Measurements from ENCODE around the gene WWOX.

WWOX gene

DNA sequence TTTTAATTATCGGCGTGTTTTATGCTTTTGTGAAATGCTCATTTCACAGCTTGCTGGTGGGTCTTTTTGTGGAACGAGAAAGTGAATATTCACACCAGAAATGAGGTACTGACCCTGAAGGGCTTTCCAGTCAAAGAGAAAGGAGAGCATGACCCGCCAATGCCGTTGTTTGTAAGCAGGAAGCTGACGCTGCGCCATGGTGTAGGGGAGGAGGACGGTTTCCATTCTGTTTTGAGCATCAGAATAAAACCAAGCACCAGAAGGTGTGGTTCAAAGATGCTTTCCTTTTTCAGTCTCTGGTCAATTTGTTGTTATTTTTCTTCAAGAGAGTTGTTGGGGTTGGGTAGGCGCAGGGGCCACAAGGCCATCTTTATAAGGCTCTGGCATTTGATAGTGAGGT, 669.3 kb downstream of the WWOX start:
- peaks cover 10% of the 10 kb centered on the region for H3K4me1 Mint-ChIP-seq
- H3K9me3 Mint-ChIP-seq: no peaks in the 10 kb centered on the region
- no peak overlapping the region for H3K4me3 Mint-ChIP-seq
- H3K36me3 Mint-ChIP-seq: no peaks in the 10 kb centered on the region
- no peaks in the 10 kb centered on the region for H3K27me3 Mint-ChIP-seq
- H3K27ac Mint-ChIP-seq: no peak overlapping the region

DNA sequence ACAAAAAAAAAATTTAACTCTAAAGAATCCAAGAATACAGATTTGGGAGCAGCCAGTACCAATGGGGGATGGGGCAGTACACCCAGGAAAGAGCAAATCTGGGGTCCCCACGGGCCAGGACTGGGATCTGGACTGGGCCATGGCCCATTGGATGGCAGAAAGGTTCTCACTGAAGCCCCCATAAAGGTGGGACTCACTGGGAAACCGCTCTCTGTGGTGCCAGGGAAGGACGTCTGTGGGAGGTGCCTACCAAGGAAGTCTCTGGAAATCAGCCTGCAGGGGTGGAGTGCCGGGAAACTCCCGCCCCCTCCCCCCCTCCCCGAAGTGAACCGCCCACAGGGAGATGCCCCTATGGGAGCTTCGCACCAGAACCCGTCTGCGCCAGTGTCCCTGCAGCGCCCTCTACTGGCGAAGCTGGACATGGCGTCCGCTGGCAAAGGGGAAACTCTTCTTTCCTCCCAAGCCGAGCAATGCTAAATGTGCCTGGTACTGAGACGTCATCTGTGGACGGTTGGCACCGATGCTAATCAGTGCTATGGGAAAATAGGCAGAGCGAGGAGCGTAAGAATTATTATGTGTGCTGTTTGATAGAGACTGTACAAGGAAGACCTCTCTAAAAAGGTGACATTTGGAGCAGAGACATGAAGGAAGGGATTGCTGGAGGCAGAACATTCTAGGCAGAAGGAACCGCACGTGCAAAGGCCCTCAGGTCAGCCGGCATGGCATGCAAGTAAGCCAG, 671.1 kb downstream of the WWOX start:
- no peaks in the 10 kb centered on the region for H3K9me3 Mint-ChIP-seq
- peaks cover 10% of the 10 kb centered on the region for H3K4me1 Mint-ChIP-seq
- H3K4me3 Mint-ChIP-seq: no peak overlapping the region

DNA sequence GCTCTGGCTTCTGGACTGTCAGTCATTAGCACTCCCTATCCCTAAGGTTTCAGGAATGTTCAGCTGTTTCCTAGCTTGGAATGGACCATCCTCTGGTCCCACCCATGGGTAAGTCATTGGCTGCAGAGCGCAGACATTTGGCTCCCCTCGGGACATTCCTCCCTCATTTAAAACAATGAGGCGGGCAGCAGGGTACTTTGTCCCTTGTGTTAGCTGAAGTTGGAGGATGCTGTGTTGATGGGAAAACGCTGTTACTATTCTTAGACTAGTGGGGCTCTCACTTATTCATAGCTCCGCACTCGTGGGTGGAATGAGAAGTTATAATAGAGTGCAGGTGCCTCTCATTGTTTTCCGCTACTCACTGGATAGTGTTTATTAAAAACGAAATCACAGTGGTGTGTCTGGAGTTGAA, 673.8 kb downstream of the WWOX start:
- no peak overlapping the region for H3K27ac Mint-ChIP-seq
- no peaks in the 10 kb centered on the region for H3K27me3 Mint-ChIP-seq
- H3K9me3 Mint-ChIP-seq: no peaks in the 10 kb centered on the region
- H3K36me3 Mint-ChIP-seq: no peaks in the 10 kb centered on the region
- H3K4me3 Mint-ChIP-seq: no peak overlapping the region
- peaks cover 10% of the 10 kb centered on the region for H3K4me1 Mint-ChIP-seq

More for the DNA sequence above, 671.1 kb downstream of the WWOX start:
- no peak overlapping the region for H3K27ac Mint-ChIP-seq
- H3K36me3 Mint-ChIP-seq: no peaks in the 10 kb centered on the region
- H3K27me3 Mint-ChIP-seq: no peaks in the 10 kb centered on the region

DNA sequence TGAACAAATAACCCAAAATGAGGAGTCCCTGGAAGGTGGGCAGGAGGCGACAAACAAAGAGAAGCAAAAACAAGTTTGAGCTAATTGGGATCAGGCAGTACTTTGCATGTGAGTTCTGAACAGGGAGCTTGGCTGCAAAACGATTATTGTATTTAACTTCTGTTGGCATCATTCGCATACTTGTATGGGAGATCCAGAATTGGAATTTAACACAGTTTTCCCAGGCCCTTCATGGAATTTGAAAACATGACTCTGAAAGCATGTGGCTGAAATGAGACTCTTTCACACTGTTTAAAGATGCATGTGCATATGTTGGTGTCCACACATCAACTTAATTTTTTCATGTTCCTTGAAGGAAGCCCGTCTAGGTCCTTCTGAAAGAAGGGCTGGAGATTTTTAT, 674.3 kb downstream of the WWOX start:
- Mint-ChIP-seq H3K27ac (no peak overlapping the region), H3K27me3 (no peaks in the 10 kb centered on the region), H3K4me1 (peaks cover 9% of the 10 kb centered on the region), H3K36me3 (no peaks in the 10 kb centered on the region), H3K4me3 (no peak overlapping the region), H3K9me3 (no peaks in the 10 kb centered on the region)

DNA sequence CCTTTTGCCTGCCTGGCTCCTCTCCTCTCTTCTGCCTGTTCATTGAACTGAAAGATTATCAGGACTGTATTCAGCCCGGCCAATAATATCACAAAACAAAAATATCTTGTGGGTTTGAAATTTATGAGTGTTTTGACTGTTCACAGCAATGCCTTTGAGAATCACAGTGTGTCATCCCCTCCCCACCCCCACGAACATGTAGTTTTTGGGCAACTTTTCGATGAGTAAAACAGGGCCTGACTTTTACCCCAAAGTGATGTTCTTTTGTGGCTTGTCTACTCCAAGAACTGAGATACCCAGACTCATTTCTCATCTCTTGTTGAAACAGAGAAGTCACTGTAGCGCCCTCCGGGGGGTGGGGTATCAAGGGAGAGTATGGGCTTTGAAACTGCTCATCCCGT, 675.7 kb downstream of the WWOX start:
- Mint-ChIP-seq H3K9me3 (no peaks in the 10 kb centered on the region), H3K36me3 (no peaks in the 10 kb centered on the region), H3K27me3 (no peaks in the 10 kb centered on the region), H3K27ac (no peak overlapping the region), H3K4me1 (peaks cover 6% of the 10 kb centered on the region), H3K4me3 (no peak overlapping the region)

DNA sequence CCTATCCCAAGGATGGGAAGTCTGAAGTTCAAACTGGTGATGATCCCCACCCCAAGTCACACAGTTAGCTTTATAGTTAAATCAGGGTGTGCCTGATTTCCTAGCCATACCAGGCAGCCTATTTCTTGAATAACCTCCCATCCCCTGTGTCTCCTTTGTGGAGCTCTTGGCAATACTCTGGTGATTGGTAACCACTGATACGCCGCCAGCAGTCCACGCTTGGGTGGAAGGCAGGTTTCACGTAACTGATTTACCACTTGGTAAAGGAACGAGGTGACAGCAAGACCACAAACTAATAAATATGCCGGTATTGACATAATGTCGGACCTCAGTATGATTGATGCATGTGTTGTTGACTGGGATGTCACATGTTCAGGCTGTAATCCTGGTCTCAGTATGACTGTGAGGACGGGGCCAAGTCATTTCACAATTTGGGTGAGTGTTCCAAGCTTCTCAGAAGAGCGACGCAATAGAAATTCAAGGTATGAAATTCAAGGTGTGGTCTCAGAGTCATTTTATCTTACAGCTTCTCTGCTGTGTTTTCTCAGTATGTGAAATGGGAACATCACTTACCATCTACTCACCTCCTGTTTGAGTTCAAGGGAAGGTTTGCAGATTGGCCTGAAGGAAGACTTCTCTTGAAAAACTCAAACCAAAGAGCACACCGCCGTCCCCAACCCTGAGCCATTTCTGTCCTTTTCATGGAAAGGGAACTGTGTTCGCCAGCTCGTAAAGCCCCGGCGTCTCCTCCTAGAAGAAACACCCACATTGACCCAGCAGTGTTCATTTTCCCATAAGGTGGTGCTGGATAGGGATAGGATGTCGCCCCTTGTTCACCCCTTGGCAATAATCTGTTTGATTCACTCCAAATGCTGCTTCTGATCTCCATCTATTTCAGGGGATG, 678.9 kb downstream of the WWOX start:
- Mint-ChIP-seq H3K4me1 (no peaks in the 10 kb centered on the region), H3K27ac (no peak overlapping the region), H3K4me3 (no peak overlapping the region), H3K36me3 (peaks cover 5% of the 10 kb centered on the region), H3K27me3 (no peaks in the 10 kb centered on the region), H3K9me3 (no peaks in the 10 kb centered on the region)

DNA sequence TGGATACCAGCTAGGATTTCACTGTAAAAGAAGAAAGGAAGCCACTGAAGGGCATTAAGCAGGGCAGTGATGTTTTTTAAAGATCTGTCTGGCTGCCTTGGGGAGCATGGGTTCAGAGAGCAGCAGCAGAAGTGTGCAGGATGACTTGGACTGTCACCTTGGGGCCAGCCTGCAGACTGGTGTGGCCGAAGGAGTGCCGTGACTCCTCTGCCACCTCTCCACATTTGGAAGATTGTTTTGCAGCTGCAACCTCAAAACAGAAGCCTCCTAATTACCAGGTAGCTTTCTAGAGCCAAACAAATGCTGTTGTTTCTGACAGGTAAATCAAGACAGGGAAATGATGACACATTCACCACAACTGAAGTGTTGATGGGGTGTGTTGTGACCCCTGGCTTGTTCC, 681.4 kb downstream of the WWOX start:
- Mint-ChIP-seq H3K4me3 (no peak overlapping the region), H3K9me3 (no peaks in the 10 kb centered on the region), H3K27ac (no peak overlapping the region), H3K27me3 (no peaks in the 10 kb centered on the region), H3K36me3 (peaks cover 5% of the 10 kb centered on the region), H3K4me1 (no peaks in the 10 kb centered on the region)

DNA sequence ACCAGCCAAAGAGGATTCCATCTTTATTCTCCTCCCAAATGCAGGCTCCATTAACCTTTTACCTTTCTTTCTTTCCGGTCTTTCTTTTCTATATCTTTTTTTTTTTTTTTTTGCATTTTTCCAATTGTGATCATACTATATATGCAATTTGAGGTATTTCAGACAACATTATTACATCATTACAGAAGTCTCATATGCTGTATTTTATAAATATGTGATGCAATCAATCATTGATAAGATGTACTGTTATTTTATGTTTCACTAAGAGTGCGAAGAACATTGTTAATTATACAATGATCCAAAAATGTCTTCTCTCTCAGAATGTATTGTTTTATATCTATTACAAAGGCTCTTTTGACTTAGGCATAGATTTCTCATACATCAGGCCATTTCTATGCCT, 683.1 kb downstream of the WWOX start:
- Mint-ChIP-seq H3K4me1 (no peaks in the 10 kb centered on the region), H3K4me3 (no peak overlapping the region)

DNA sequence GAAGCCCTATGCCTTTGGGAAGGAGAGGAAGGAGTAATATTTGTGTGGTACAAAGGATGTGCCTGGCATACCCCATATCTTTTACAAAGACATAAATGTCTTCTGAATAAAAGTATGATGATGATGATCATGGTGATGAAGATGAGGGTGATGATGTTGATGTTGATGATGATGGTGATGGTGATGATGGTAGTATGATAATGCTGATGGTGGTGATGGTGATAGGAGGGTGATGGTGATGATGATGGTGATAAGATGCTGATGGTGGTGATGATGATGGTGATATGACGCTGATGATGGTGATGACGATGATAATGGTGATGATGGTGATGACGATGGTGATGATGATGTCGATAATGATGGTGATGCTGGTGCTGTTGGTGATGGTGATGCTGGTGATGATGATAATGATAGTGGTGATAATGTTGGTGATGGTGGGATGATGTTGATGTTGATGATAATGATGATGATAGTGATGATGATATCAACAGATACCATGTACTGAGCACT, 684.2 kb downstream of the WWOX start:
- Mint-ChIP-seq H3K9me3 (no peaks in the 10 kb centered on the region), H3K27ac (no peak overlapping the region), H3K27me3 (no peaks in the 10 kb centered on the region), H3K4me1 (no peaks in the 10 kb centered on the region), H3K4me3 (no peak overlapping the region), H3K36me3 (peaks cover 5% of the 10 kb centered on the region)

More for the DNA sequence above, 683.1 kb downstream of the WWOX start:
- no peaks in the 10 kb centered on the region for H3K27me3 Mint-ChIP-seq
- H3K9me3 Mint-ChIP-seq: no peaks in the 10 kb centered on the region
- H3K27ac Mint-ChIP-seq: no peak overlapping the region
- H3K36me3 Mint-ChIP-seq: peaks cover 5% of the 10 kb centered on the region

DNA sequence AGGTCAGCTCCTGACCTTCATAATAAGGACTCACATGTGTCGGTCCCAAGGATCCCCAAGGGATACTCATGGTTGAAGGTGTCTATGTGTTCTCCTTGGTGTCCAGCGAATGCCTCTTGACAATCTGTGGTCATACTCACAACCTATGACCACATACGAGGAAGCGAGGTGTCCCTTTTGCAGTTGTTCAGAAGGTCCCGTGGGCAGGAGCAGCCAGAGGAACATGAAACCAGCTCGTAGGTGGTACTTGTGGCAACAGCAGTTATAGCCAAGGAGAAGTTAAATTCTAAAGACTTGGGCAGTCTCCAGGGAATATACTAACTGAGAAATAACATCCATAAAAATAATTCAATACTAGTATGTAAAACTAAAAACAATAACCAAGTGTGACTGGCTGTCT, 685.3 kb downstream of the WWOX start:
- Mint-ChIP-seq H3K4me3 (no peak overlapping the region), H3K36me3 (peaks cover 5% of the 10 kb centered on the region), H3K9me3 (no peaks in the 10 kb centered on the region), H3K4me1 (no peaks in the 10 kb centered on the region), H3K27ac (no peak overlapping the region), H3K27me3 (no peaks in the 10 kb centered on the region)

DNA sequence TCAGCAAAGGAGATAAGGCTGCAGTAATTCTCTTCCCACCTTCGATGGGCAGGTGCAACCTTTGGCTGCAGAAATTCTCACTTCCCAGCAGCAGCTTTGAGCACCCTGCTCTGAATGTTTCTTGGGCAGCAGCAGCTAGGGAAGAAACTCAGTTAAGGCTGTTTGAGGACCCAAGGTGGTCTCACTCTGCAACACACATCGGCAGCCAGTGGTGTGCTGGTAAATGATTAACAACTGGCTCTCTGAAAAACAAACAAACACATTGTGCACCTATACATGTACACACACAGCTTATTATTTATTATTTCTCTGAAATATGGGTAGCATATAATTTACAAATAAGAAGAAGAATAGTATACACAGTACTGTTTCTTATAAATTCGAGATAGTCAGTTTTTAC, 685.8 kb downstream of the WWOX start:
- Mint-ChIP-seq H3K36me3 (peaks cover 5% of the 10 kb centered on the region), H3K4me3 (no peak overlapping the region), H3K27ac (no peak overlapping the region), H3K4me1 (no peaks in the 10 kb centered on the region), H3K9me3 (no peaks in the 10 kb centered on the region), H3K27me3 (no peaks in the 10 kb centered on the region)

DNA sequence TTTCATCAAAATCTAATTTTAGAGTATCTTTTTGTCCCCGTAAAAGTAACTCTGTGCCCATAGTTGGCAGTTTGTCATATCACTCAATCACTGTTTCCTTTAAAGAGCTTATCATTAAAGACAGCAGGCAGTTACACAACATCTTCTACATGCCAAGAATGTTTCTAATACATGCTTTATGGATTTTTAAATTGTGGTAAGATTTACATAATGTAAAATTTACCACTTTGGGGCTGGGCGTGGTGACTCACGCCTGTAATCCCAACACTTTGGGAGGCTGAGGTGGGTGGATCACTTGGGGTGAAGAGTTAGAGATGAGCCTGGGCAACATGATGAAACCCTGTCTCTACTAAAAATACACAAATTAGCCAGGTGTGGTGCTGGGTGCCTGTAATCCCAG, 687.2 kb downstream of the WWOX start:
- peaks cover 3% of the 10 kb centered on the region for H3K36me3 Mint-ChIP-seq
- no peaks in the 10 kb centered on the region for H3K27me3 Mint-ChIP-seq
- H3K4me3 Mint-ChIP-seq: no peak overlapping the region
- H3K9me3 Mint-ChIP-seq: no peaks in the 10 kb centered on the region
- H3K4me1 Mint-ChIP-seq: no peaks in the 10 kb centered on the region
- no peak overlapping the region for H3K27ac Mint-ChIP-seq

DNA sequence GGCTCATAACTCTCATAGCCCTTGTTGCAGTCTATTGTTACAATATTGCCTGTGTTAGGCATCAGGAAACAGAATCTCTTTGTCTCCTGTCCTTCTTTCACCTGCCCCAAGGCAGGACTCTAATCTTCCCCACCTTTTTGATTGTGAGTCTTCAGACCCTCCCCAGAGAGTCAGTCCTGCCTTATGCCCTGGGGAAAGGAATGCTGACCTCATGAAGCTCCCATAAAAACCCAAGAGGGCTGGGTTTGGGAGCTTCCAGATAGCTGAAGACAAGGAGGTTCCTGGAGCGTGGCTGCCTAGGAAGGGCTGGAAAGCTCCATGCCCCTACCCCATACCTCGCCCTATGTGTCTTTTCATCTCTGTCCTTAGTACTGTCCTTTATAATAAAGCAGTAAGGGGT, 688.8 kb downstream of the WWOX start:
- no peaks in the 10 kb centered on the region for H3K27me3 Mint-ChIP-seq
- no peak overlapping the region for H3K27ac Mint-ChIP-seq
- H3K4me1 Mint-ChIP-seq: no peaks in the 10 kb centered on the region
- no peaks in the 10 kb centered on the region for H3K9me3 Mint-ChIP-seq
- no peak overlapping the region for H3K4me3 Mint-ChIP-seq
- no peaks in the 10 kb centered on the region for H3K36me3 Mint-ChIP-seq

DNA sequence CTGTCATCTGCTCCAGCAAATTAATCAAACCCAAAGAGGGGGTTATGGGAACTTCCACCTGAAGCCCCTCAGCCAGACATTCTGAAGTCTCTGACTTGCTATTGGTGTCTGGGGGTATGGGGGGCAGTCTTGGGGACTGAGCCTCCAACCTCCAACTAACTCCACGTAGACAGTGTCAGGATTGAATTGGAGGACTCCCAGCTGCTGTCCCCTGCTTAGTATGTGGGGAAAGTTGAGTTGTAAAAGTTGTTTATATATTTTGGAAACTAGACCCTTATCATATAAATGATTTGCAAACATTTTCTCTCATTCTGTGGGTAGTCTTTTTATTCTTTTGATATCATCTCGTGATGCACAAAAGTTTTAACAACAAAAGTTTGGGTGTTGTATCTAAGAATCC, 689.2 kb downstream of the WWOX start:
- no peaks in the 10 kb centered on the region for H3K36me3 Mint-ChIP-seq
- no peaks in the 10 kb centered on the region for H3K27me3 Mint-ChIP-seq
- H3K9me3 Mint-ChIP-seq: no peaks in the 10 kb centered on the region
- no peak overlapping the region for H3K4me3 Mint-ChIP-seq
- no peak overlapping the region for H3K27ac Mint-ChIP-seq
- H3K4me1 Mint-ChIP-seq: no peaks in the 10 kb centered on the region

DNA sequence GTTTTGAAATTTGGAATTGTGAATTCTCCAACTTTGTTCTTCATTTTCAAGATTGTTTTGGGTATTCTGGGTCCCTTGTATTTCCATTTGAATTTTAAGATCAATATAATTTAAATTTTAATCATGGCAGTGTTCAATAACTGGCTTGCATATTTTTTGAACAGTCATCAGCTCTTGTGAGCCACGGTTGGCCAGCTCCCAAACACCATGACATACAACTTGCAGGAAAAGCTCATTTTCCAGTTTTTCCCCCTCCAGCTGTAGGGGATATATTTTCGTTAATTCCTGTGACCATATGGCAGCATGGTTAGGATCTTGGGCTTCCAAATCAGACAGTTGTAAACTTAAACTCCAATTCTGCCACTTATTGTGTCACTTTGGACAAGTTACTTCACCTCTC, 690.1 kb downstream of the WWOX start:
- H3K27me3 Mint-ChIP-seq: no peaks in the 10 kb centered on the region
- H3K4me1 Mint-ChIP-seq: no peaks in the 10 kb centered on the region
- H3K9me3 Mint-ChIP-seq: no peaks in the 10 kb centered on the region
- no peak overlapping the region for H3K27ac Mint-ChIP-seq
- H3K36me3 Mint-ChIP-seq: no peaks in the 10 kb centered on the region
- no peak overlapping the region for H3K4me3 Mint-ChIP-seq

DNA sequence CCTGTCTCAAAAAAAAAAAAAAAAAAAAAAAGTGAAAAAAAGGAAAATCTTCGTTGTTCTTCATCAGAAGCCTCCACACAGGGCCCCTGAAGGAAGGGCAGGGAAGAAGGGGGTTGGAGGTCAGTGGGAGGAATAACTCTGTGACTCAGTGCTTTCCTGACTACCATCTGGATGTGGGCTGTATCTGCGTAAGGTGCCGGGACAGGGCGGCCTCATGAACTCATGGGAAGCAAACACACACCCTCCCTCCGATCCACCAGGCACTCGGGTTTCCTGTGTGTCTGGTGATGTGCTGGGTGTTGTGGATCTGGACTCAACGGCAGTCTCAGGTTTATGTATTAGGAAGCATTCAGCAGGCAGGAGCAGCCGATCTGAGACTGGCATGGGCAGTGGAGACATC, 691.6 kb downstream of the WWOX start:
- Mint-ChIP-seq H3K27me3 (no peaks in the 10 kb centered on the region), H3K27ac (no peak overlapping the region), H3K4me3 (no peak overlapping the region), H3K9me3 (no peaks in the 10 kb centered on the region), H3K36me3 (no peaks in the 10 kb centered on the region), H3K4me1 (no peaks in the 10 kb centered on the region)

Measured in activated naive CD4-positive, alpha-beta T cell treated with anti-CD3 and anti-CD28 coated beads, Interleukin-2, amount 50 U/mL, for 24 hours (primary cell).